ENCODE data around the gene DYNLT2.

DNA sequence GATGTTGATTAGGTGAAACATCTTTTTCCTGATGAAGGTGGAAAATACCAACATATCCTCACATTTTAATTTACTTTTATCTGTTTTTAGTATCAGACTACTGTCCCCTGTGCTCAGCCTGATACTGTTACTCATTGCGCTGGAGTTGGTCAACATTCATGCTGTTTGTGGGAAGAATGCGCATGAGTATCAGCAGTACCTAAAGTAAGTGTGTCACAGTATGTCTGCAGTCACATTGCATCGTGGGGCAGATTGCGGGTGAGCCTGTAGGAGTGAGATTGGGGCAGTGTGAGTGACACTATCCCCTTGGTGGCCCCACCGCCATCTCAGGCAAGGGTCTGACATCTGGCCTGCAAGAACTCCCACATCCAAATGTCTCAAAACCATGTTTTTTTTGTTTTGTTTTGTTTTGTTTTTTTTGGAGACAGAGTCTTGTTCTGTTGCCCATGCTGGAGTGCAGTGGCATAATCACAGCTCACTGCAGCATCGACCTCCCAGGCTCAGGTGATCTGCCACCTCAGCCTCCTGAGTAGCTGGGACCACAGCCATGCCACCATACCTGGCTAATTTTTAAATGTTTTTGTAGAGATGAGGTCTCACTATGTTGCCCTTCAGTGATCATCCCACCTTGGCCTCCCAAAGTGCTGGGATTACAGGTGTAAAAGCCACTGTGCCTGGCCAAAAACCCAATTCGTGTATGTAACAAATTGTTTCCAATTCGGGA is 27.9 kb upstream of the DYNLT2 start:
- TF ChIP-seq, protein P1, sequence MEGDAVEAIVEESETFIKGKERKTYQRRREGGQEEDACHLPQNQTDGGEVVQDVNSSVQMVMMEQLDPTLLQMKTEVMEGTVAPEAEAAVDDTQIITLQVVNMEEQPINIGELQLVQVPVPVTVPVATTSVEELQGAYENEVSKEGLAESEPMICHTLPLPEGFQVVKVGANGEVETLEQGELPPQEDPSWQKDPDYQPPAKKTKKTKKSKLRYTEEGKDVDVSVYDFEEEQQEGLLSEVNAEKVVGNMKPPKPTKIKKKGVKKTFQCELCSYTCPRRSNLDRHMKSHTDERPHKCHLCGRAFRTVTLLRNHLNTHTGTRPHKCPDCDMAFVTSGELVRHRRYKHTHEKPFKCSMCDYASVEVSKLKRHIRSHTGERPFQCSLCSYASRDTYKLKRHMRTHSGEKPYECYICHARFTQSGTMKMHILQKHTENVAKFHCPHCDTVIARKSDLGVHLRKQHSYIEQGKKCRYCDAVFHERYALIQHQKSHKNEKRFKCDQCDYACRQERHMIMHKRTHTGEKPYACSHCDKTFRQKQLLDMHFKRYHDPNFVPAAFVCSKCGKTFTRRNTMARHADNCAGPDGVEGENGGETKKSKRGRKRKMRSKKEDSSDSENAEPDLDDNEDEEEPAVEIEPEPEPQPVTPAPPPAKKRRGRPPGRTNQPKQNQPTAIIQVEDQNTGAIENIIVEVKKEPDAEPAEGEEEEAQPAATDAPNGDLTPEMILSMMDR (IDR thresholded peaks at IDR 0.05) = no peak
- TF ChIP-seq POLR2AphosphoS5 (IDR thresholded peaks at IDR 0.05) = no peak
